Bronchial epithelial cell (primary cell): Measurements from ENCODE around the gene CTSL. TPM values are rescaled to one million over a fixed set of nuclear protein-coding genes. Genes with fewer than 3 reads are reported as not detected.

Experiments
- DNase-seq: peaks from one replicate; pipeline ENCODE4 v3.0.0-alpha.2; 2010; ENCODE audit warnings: low read depth
- FAIRE-seq: peaks from 2 replicates; lab custom pipeline; 2011; peaks lifted over from hg19 to GRCh38; lab: Jason Lieb, UNC
- H3K27me3 ChIP-seq: 2 replicates; pipeline ENCODE4 v1.5.1; 2011; ENCODE audit warnings: low read length; ENCODE audit not compliant: control insufficient read depth, insufficient read depth
- H3K36me3 ChIP-seq: 2 replicates; pipeline ENCODE4 v1.5.1; 2011; ENCODE audit warnings: low read length; ENCODE audit not compliant: control insufficient read depth, insufficient read depth
- H3K4me3 ChIP-seq: 2 replicates; pipeline ENCODE4 v1.5.1; 2011; ENCODE audit warnings: mild to moderate bottlenecking, low read depth, low read length, control low read depth
- total RNA-seq: library from RNA; depleted of rRNA; stranded (reverse); fragments of >200 nt; gene quantifications from 2 replicates; pipeline ENCODE4 v1.2.1, GENCODE V29; 2014
- TF ChIP-seq, protein P1 (sequence below): IDR thresholded peaks from 2 replicates; pipeline ENCODE4 v1.5.1; 2011; ENCODE audit warnings: mild to moderate bottlenecking, moderate library complexity, low read length, control low read depth, inconsistent platforms; ENCODE audit not compliant: insufficient read depth, severe bottlenecking

The CTSL gene
- total RNA-seq, 1 donor from 2014 or later: 107 TPM

DNA sequence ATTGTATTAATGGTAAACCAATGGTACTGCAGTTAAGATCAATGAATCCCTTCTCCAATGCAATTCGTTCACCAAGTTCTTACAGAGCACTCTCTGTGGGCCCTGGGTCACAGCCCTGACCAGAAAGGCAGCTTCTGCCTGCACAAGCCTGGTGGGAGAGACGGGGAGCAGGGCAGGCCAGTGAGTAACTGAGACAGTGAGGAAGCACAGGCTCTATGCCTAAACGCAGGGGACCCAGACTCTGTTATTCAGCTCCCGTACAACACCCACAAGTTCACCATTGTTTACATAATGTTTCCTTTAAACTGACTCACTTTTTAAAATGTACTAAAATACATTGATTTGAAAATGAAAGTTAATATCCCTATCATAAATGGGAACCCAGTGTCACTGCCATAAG, 40.5 kb upstream of the CTSL start:
- H3K4me3 ChIP-seq: no peak overlapping the region
- FAIRE-seq: no peak
- H3K27me3 ChIP-seq: no peaks in the 10 kb centered on the region
- H3K36me3 ChIP-seq: no peaks in the 10 kb centered on the region
- TF ChIP-seq, protein P1, sequence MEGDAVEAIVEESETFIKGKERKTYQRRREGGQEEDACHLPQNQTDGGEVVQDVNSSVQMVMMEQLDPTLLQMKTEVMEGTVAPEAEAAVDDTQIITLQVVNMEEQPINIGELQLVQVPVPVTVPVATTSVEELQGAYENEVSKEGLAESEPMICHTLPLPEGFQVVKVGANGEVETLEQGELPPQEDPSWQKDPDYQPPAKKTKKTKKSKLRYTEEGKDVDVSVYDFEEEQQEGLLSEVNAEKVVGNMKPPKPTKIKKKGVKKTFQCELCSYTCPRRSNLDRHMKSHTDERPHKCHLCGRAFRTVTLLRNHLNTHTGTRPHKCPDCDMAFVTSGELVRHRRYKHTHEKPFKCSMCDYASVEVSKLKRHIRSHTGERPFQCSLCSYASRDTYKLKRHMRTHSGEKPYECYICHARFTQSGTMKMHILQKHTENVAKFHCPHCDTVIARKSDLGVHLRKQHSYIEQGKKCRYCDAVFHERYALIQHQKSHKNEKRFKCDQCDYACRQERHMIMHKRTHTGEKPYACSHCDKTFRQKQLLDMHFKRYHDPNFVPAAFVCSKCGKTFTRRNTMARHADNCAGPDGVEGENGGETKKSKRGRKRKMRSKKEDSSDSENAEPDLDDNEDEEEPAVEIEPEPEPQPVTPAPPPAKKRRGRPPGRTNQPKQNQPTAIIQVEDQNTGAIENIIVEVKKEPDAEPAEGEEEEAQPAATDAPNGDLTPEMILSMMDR: no peak
- peak; percentile 7 for DNase-seq

DNA sequence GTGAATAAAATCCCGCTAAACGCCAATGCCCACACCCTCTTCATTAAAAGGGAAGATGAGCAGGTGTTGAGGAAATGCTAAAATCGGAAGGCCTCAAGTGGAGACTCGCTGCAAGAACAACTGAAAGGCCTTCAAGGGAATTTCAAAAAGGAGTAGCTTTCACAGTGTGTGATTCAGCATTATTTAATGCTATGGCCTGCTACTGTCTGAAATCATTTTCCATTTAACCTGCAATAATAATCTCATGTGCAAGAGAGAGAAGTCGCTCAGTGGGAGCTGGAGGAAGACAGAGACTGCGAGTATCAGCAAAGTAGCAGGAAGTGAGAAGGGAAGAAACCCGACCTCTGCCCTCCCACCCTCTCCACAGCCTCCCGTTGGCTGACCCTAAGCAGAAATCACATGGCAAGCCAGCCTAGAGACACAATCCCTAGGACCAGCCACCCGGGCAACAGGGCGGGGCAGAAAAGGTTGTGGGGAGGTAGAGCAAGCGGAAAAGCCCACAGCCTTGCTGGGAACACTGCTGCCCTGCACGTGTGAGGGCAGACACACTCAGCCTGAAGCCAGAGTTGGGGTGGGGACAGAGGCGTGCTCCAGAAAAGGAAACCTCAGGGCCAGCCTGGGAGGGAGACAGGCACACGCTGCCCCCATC, 39.9 kb upstream of the CTSL start:
- TF ChIP-seq, protein P1: no peak
- no peaks in the 10 kb centered on the region for H3K27me3 ChIP-seq
- no peaks in the 10 kb centered on the region for H3K36me3 ChIP-seq
- H3K4me3 ChIP-seq: no peak overlapping the region
- DNase-seq (peak; percentile 7), FAIRE-seq (no peak)

DNA sequence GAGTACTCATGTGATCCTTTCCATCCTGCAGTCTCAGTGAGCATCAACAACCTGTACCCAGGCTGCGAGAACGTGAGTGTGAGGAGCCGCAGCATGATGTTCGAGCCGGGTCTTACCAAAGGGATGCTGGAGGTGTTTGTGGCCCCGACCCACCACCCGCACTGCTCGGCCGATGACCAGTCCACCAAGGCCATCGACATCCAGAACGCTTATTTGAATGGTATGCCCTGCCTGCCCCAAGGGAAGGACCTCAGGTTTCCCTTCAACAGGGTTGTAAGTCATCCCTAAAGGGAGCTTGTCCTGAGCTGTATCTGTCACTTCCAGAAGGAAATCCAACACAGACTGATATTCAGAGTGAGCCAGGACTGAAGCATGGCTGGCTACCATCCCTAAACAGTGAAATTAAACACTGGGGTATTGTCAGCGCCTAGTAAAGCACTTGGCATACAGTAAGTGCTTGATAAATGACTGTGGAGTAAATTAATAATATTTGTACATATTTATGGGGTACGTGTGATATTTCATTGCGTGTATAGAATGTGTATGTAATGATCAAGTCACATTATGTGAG, 39.3 kb upstream of the CTSL start:
- H3K4me3 ChIP-seq: no peak overlapping the region
- H3K27me3 ChIP-seq: no peaks in the 10 kb centered on the region
- H3K36me3 ChIP-seq: no peaks in the 10 kb centered on the region
- TF ChIP-seq, protein P1: no peak
- FAIRE-seq (no peak), DNase-seq (no peak)

DNA sequence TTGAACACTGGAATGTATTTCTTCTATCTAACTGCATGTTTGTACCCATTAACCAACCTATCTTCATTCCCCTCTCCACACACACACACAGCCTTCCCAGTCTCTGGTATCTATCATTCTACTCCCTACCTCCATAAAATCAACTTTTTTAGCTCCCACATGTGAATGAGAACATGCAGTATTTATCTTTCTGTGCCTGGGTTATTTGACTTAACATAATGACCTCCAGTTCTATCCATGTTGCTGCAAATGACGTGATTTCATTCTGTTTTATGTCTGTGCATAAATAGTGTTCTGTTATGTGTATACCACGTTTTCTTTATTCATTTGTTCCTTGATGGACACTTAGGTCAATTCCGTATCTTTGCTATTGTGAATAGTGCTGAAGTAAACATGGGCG, 38.7 kb upstream of the CTSL start:
- H3K36me3 ChIP-seq: no peaks in the 10 kb centered on the region
- no peaks in the 10 kb centered on the region for H3K27me3 ChIP-seq
- TF ChIP-seq, protein P1: no peak
- no peak for FAIRE-seq
- DNase-seq: no peak
- H3K4me3 ChIP-seq: no peak overlapping the region

DNA sequence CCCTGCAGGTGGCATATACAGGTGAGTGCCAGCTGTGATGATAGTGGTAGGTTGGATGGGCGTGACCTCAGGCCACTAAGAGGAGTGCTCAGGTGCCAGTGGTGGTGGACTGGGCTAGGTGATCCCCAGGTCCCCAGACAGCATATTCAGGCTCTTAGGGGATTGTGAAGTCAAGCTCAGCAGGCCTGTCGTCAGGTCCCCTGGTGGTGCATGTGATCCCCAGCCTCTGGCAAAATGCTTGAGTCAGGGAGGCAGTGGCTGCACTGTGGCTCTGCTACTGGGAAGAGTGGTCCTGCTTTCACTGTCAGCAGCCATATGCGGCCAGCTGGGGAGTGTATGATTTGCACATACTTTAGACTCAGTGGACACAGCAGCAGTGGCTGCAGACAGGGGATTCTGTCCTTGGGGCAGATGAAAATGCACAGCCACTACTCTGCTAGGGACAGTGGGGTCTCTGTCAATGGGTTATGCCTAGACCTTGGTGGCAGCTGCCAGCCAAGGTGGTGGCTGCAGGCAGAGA, 31.6 kb upstream of the CTSL start:
- H3K27me3 ChIP-seq: no peaks in the 10 kb centered on the region
- H3K36me3 ChIP-seq: no peaks in the 10 kb centered on the region
- TF ChIP-seq, protein P1: no peak
- H3K4me3 ChIP-seq: no peak overlapping the region
- DNase-seq (no peak), FAIRE-seq (no peak)
